Neural progenitor cell (in vitro differentiated cells): ENCODE data around the gene MORN5. TPM values are rescaled to one million over a fixed set of nuclear protein-coding genes. Genes with fewer than 3 reads are reported as not detected.

Source experiments
- DNase-seq: peaks from one replicate; pipeline ENCODE4 v3.0.0-alpha.2; 2016; ENCODE audit warnings: low spot score
- H2AFZ ChIP-seq: fragments of 200-600 bp; sonication (generic); replicated peaks from 2 replicates; pipeline ENCODE4 v1.6.1; 2016; ENCODE audit warnings: antibody characterized with exemption
- H3F3A ChIP-seq: fragments of 200-600 bp; sonication (generic); 2 replicates; pipeline ENCODE4 v1.6.1; 2016; ENCODE audit warnings: antibody characterized with exemption, low read depth
- H3K27ac ChIP-seq: fragments of 200-600 bp; sonication (generic); 2 replicates; pipeline ENCODE4 v1.5.1; 2016; ENCODE audit warnings: mild to moderate bottlenecking
- H3K27me3 ChIP-seq: fragments of 200-600 bp; sonication (generic); 2 replicates; pipeline ENCODE4 v1.6.1; 2016; ENCODE audit warnings: mild to moderate bottlenecking, moderate library complexity
- H3K36me3 ChIP-seq: fragments of 200-600 bp; sonication (generic); 2 replicates; pipeline ENCODE4 v1.5.1; 2016
- H3K4me1 ChIP-seq: fragments of 200-600 bp; sonication (generic); 2 replicates; pipeline ENCODE4 v1.6.1; 2016; ENCODE audit warnings: mixed run types
- H3K4me2 ChIP-seq: fragments of 200-600 bp; sonication (generic); 2 replicates; pipeline ENCODE4 v1.6.1; 2016
- H3K4me3 ChIP-seq: fragments of 200-600 bp; sonication (generic); 2 replicates; pipeline ENCODE4 v1.5.1; 2016
- H3K79me2 ChIP-seq: fragments of 200-600 bp; sonication (generic); 2 replicates; pipeline ENCODE4 v1.6.1; 2016; ENCODE audit warnings: low read depth
- H3K9ac ChIP-seq: fragments of 200-600 bp; sonication (generic); 2 replicates; pipeline ENCODE4 v1.6.1; 2016
- H3K9me3 ChIP-seq: fragments of 200-600 bp; sonication (generic); 2 replicates; pipeline ENCODE4 v1.5.1; 2016; ENCODE audit warnings: low read depth
- H4K20me1 ChIP-seq: fragments of 200-600 bp; sonication (generic); 2 replicates; pipeline ENCODE4 v1.6.1; 2016; ENCODE audit warnings: low read depth
- H3K27ac Mint-ChIP-seq: 3 replicates; pipeline ENCODE4 v1.8.0; 2021; ENCODE audit warnings: mixed read lengths
- H3K27me3 Mint-ChIP-seq: 2 replicates; pipeline ENCODE4 v1.8.0; 2022; ENCODE audit warnings: low read depth, mild to moderate bottlenecking, inconsistent platforms, moderate library complexity, mixed read lengths; ENCODE audit not compliant: insufficient read depth
- H3K36me3 Mint-ChIP-seq: 3 replicates; pipeline ENCODE4 v1.8.0; 2021; ENCODE audit warnings: mixed read lengths
- H3K4me1 Mint-ChIP-seq: 3 replicates; pipeline ENCODE4 v1.8.0; 2021; ENCODE audit warnings: mixed read lengths
- H3K4me3 Mint-ChIP-seq: 3 replicates; pipeline ENCODE4 v1.8.0; 2021; ENCODE audit warnings: mild to moderate bottlenecking, moderate library complexity, mixed read lengths
- H3K9me3 Mint-ChIP-seq: 3 replicates; pipeline ENCODE4 v1.8.0; 2020; ENCODE audit warnings: mixed read lengths
- CTCF ChIP-seq: fragments of 200-600 bp; sonication (generic); IDR thresholded peaks from 2 replicates; pipeline ENCODE4 v1.5.1; 2017; ENCODE audit warnings: antibody characterized with exemption, mild to moderate bottlenecking
- EZH2 ChIP-seq: fragments of 200-600 bp; sonication (generic); IDR thresholded peaks from 2 replicates; pipeline ENCODE4 v1.6.1; 2017; ENCODE audit warnings: antibody characterized with exemption, mild to moderate bottlenecking, moderate library complexity
- EZH2phosphoT487 ChIP-seq: fragments of 200-600 bp; sonication (generic); IDR thresholded peaks from 2 replicates; pipeline ENCODE4 v1.6.1; 2017; ENCODE audit warnings: antibody characterized with exemption
- total RNA-seq: library from RNA; depleted of rRNA; stranded (reverse); fragments of >200 nt; gene quantifications from 2 replicates; pipeline ENCODE4 v1.2.3, GENCODE V29; 2015; ENCODE audit warnings: low replicate concordance

MORN5 gene
- total RNA-seq, 1 donor from 2014 or later: 3.7 TPM

GRCh38 chr9:122215663-122216062 lies 56.0 kb downstream of the MORN5 start:
- H3K4me1 Mint-ChIP-seq: peaks cover 16% of the 10 kb centered on the region

GRCh38 chr9:122216138-122216797 lies 56.6 kb downstream of the MORN5 start:
- no peak for TF ChIP-seq EZH2
- TF ChIP-seq CTCF: no peak
- TF ChIP-seq EZH2phosphoT487: no peak
- peaks cover 71% of the 10 kb centered on the region for H4K20me1 ChIP-seq
- H3K4me2 ChIP-seq: no peak overlapping the region
- H3K79me2 ChIP-seq: no peaks in the 10 kb centered on the region
- no peak overlapping the region for H2AFZ ChIP-seq
- H3K27me3 ChIP-seq: peaks cover 100% of the 10 kb centered on the region
- no peaks in the 10 kb centered on the region for H3K36me3 ChIP-seq
- H3K27me3 Mint-ChIP-seq: peaks cover 92% of the 10 kb centered on the region
- H3K4me1 Mint-ChIP-seq: peaks cover 18% of the 10 kb centered on the region
- no peak overlapping the region for H3K4me3 Mint-ChIP-seq
- H3K9ac ChIP-seq: no peak overlapping the region
- H3F3A ChIP-seq: peaks cover 8% of the 10 kb centered on the region
- H3K4me1 ChIP-seq: peaks cover 27% of the 10 kb centered on the region
- DNase-seq: no peak
- H3K27ac Mint-ChIP-seq: no peak overlapping the region
- H3K4me3 ChIP-seq: no peak overlapping the region
- no peak overlapping the region for H3K27ac ChIP-seq
- H3K9me3 ChIP-seq: no peaks in the 10 kb centered on the region
- H3K36me3 Mint-ChIP-seq: no peaks in the 10 kb centered on the region
- H3K9me3 Mint-ChIP-seq: peaks cover 15% of the 10 kb centered on the region

More at GRCh38 chr9:122215663-122216062, 56.0 kb downstream of the MORN5 start:
- TF ChIP-seq EZH2phosphoT487 (no peak), CTCF (no peak), EZH2 (no peak)
- Histone ChIP-seq H3K4me1 (peaks cover 21% of the 10 kb centered on the region), H2AFZ (no peak overlapping the region), H3K27me3 (peaks cover 100% of the 10 kb centered on the region), H3K36me3 (no peaks in the 10 kb centered on the region), H3K4me2 (no peak overlapping the region), H3K4me3 (no peak overlapping the region), H3F3A (peaks cover 8% of the 10 kb centered on the region), H3K27ac (no peak overlapping the region), H4K20me1 (peaks cover 65% of the 10 kb centered on the region), H3K79me2 (no peaks in the 10 kb centered on the region), H3K9me3 (no peaks in the 10 kb centered on the region), H3K9ac (no peak overlapping the region)
- DNase-seq: no peak
- H3K27ac Mint-ChIP-seq: no peak overlapping the region
- no peak overlapping the region for H3K4me3 Mint-ChIP-seq
- H3K9me3 Mint-ChIP-seq: peaks cover 15% of the 10 kb centered on the region
- peaks cover 87% of the 10 kb centered on the region for H3K27me3 Mint-ChIP-seq
- H3K36me3 Mint-ChIP-seq: no peaks in the 10 kb centered on the region

GRCh38 chr9:122216798-122217418 lies 57.2 kb downstream of the MORN5 start:
- no peak overlapping the region for H3K4me2 ChIP-seq
- H3K27me3 ChIP-seq: peaks cover 100% of the 10 kb centered on the region
- peaks cover 15% of the 10 kb centered on the region for H3K9me3 Mint-ChIP-seq
- H4K20me1 ChIP-seq: peaks cover 78% of the 10 kb centered on the region
- no peak overlapping the region for H3K4me3 ChIP-seq
- no peak overlapping the region for H3K4me3 Mint-ChIP-seq
- TF ChIP-seq EZH2phosphoT487 (peak; percentile 0), EZH2 (no peak)
- no peaks in the 10 kb centered on the region for H3K36me3 ChIP-seq
- no peaks in the 10 kb centered on the region for H3K36me3 Mint-ChIP-seq
- no peak overlapping the region for H3K27ac Mint-ChIP-seq
- H3K79me2 ChIP-seq: no peaks in the 10 kb centered on the region
- no peak overlapping the region for H3K27ac ChIP-seq
- no peak overlapping the region for H3K9ac ChIP-seq
- peaks cover 93% of the 10 kb centered on the region for H3K27me3 Mint-ChIP-seq
- H3K4me1 Mint-ChIP-seq: peaks cover 20% of the 10 kb centered on the region
- H3F3A ChIP-seq: peaks cover 12% of the 10 kb centered on the region
- no peak for DNase-seq
- no peak overlapping the region for H2AFZ ChIP-seq
- peaks cover 31% of the 10 kb centered on the region for H3K4me1 ChIP-seq
- no peaks in the 10 kb centered on the region for H3K9me3 ChIP-seq

GRCh38 chr9:122217640-122218039 lies 57.9 kb downstream of the MORN5 start:
- Histone ChIP-seq H4K20me1 (peaks cover 82% of the 10 kb centered on the region), H3K4me2 (no peak overlapping the region), H3K4me3 (no peak overlapping the region), H3F3A (peaks cover 12% of the 10 kb centered on the region), H2AFZ (no peak overlapping the region), H3K27ac (no peak overlapping the region), H3K9ac (no peak overlapping the region), H3K36me3 (no peaks in the 10 kb centered on the region), H3K9me3 (no peaks in the 10 kb centered on the region), H3K4me1 (peaks cover 31% of the 10 kb centered on the region), H3K79me2 (no peaks in the 10 kb centered on the region), H3K27me3 (peaks cover 100% of the 10 kb centered on the region)
- Mint-ChIP-seq H3K9me3 (peaks cover 15% of the 10 kb centered on the region), H3K4me3 (no peak overlapping the region), H3K27me3 (peaks cover 93% of the 10 kb centered on the region), H3K36me3 (no peaks in the 10 kb centered on the region), H3K4me1 (peaks cover 20% of the 10 kb centered on the region), H3K27ac (no peak overlapping the region)
- TF ChIP-seq CTCF (no peak), EZH2phosphoT487 (no peak), EZH2 (no peak)
- DNase-seq: no peak
